Measurements from ENCODE around the gene NOM1. TPM values are rescaled to one million over a fixed set of nuclear protein-coding genes. Genes with fewer than 3 reads are reported as not detected.

The NOM1 gene
- total and polyA plus RNA-seq, 2 donors: 9.3 to 10.6 TPM

DNA sequence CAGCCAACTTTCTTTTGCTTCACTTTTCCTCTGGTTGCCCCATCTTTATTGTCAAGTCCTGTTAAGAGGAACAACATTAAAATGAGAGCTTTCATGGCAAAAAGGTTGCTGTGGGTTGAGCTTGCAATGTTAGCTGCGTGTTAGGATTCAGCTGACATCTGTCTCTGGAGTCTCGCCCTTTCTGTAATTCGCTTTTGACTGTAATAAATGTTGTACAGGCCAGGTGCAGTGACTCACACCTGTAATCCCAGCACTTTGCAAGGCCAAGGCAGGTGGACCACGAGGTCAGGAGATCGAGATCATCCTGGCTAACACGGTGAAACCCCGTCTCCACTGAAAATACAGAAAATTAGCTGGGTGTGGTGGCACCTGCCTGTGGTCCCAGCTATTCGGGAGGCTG, 36.9 kb downstream of the NOM1 start:
- Histone ChIP-seq H3K27ac (ENCODE audit: low read depth in 1 of 2, low read length in 1 of 2) (no peak overlapping the region), H3K4me3 (ENCODE audit: low read length in 2 of 2) (no peak overlapping the region), H3K4me1 (ENCODE audit: control insufficient read depth in 2 of 2, insufficient read depth in 2 of 2, low read length in 2 of 2) (no peaks in the 10 kb centered on the region), H3K36me3 (ENCODE audit: control insufficient read depth in 2 of 2, insufficient read depth in 2 of 2, low read length in 1 of 2) (no peaks in the 10 kb centered on the region), H3K27me3 (ENCODE audit: control insufficient read depth in 2 of 2, insufficient read depth in 1 of 2, low read length in 1 of 2) (peaks cover 0 to 19% of the 10 kb centered on the region in 2 donors), H3K9me3 (ENCODE audit: control insufficient read depth in 2 of 2, insufficient read depth in 1 of 2, low read length in 1 of 2) (no peaks in the 10 kb centered on the region)
- no peak for DNase-seq (ENCODE audit: low read depth in 6 of 9, low spot score in 9 of 9)
- WGBS: 94% methylated on average over 8 of the region's 8 CpGs

DNA sequence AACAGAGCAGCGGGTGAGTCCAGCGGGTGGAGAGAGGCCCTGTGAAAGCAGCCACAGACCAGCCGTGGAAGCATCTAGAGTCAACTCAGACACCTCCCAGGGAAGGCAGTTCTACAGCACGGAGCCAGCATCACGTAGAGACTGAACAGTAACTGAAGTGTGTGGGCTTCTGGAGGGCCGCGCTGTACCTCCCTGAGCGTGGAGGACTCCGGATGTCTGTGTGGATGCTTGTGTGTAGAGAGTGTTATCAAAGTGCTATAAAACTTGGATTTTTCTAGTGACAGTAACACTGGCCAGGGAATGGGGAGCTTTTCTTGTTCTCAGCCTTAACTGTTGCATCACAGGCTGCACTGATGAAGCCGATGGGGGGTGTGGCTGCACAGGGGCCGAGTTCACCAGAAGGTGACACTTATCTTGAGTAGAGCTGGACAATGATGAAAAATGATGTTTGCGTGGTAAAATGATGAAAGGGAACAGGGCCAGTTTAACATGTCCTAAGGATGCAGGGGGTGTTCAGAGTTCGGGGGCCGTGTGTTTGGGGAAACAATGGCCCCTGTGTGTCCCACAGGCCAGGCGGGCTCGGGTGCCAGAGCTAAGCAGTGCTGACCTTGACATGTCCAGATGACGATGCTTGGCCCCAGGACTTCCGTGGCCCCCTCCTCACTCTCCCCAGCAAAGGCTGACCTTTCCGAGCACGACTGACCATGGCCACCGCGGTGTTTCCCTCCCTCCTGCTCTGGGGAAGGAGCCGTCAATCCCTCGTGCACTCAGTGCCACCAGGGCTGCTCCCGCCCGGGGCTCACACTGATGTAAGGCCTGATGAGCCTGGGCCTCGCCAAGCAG, 39.1 kb downstream of the NOM1 start:
- H3K9me3 ChIP-seq (ENCODE audit: control insufficient read depth in 2 of 2, insufficient read depth in 1 of 2, low read length in 1 of 2): no peaks in the 10 kb centered on the region
- no peaks in the 10 kb centered on the region for H3K36me3 ChIP-seq (ENCODE audit: control insufficient read depth in 2 of 2, insufficient read depth in 2 of 2, low read length in 1 of 2)
- H3K27me3 ChIP-seq (ENCODE audit: control insufficient read depth in 2 of 2, insufficient read depth in 1 of 2, low read length in 1 of 2): peaks cover 3 to 37% of the 10 kb centered on the region in 2 donors
- no peak overlapping the region for H3K27ac ChIP-seq (ENCODE audit: low read depth in 1 of 2, low read length in 1 of 2)
- 90% methylated on average over 27 of the region's 27 CpGs for WGBS
- no peak for DNase-seq (ENCODE audit: low read depth in 6 of 9, low spot score in 9 of 9)
- no peaks in the 10 kb centered on the region for H3K4me1 ChIP-seq (ENCODE audit: control insufficient read depth in 2 of 2, insufficient read depth in 2 of 2, low read length in 2 of 2)
- H3K4me3 ChIP-seq (ENCODE audit: low read length in 2 of 2): no peak overlapping the region

DNA sequence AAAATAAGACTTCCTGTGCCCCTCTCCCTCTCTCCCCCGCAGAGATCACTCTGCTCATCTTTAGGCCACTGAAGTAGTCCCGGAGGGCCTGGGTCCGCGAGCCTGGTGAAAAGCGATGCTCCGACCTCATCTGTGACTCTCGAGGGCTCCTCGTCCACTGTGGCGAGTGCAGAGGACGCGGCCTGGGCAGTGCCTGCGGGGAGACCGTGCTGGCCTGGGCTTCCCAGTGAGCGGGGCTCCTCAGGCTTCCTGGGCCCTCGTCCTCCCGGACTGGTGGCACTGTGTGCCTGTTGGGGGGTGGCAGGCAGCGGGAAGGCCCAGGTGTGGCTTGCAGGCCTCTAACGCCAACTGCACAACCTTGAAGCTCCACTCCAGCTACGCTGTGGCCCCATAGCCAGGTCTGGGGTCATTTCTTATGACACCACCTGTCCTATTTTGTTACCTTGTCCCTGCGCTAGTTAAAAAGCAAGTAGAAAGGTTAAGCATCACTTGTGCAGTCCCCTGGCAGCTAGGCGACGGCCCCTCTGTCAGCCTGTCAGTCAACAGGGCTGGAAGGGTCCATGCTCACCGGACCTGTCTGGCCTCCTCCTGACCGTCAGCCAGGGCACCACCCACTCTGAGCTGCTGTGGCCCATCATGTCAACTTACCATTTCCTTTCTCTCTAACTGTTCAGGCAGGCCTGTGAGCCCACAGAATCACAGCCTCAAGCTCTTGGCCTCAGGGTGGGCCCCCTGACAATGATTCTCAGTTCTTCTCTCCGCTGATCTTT, 40.4 kb downstream of the NOM1 start:
- no peak for DNase-seq (ENCODE audit: low read depth in 6 of 9, low spot score in 9 of 9)
- Histone ChIP-seq H3K36me3 (ENCODE audit: control insufficient read depth in 2 of 2, insufficient read depth in 2 of 2, low read length in 1 of 2) (no peaks in the 10 kb centered on the region), H3K27me3 (ENCODE audit: control insufficient read depth in 2 of 2, insufficient read depth in 1 of 2, low read length in 1 of 2) (peaks cover 4 to 51% of the 10 kb centered on the region in 2 donors), H3K4me1 (ENCODE audit: control insufficient read depth in 2 of 2, insufficient read depth in 2 of 2, low read length in 2 of 2) (no peaks in the 10 kb centered on the region), H3K27ac (ENCODE audit: low read depth in 1 of 2, low read length in 1 of 2) (no peak overlapping the region), H3K9me3 (ENCODE audit: control insufficient read depth in 2 of 2, insufficient read depth in 1 of 2, low read length in 1 of 2) (no peaks in the 10 kb centered on the region), H3K4me3 (ENCODE audit: low read length in 2 of 2) (no peak overlapping the region)
- WGBS: 93% methylated on average over 25 of the region's 25 CpGs

DNA sequence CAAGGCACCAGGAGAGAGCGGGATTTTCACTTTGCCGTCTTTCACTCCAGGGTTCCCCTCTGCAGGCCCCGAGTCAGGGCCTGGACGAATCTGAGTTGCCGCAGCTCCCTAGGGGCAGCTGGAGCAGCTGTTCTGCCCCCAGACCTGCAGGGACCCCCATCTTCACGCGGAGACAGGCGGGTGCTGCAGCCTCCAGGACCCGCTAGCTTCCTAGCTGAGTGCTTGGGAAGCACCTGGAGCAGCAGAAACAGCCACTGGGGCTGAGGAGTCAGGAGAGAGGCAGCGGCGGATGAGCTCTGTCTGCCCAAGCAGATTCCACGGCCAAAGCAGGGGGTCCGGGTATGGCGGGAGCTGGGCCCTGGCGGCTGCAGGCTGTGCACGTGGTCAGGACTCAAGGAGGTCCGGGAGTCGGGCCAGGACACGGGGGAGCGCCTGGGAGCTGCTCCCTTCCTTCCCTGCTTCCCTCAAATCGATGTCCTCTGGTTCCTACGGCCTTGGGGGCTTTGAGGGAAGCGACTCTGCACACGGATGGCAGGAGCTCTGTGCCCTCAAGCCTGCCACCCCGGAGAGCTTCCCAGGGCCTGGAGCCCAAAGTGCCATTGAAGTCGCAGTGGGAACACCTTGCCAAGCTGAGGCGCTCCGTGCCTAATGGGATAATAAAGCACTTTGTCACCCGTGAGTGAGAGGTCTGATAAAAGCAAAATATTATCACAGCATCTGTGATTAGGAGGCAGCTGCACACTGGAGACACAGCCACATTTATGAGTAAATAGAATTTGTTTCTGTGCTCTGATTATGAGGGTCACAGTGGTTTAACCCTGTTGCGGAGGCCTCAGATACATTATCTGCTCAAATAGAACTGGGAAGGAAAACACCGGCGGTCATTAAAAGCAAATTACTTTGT, 43.8 kb downstream of the NOM1 start:
- Histone ChIP-seq H3K36me3 (ENCODE audit: control insufficient read depth in 2 of 2, insufficient read depth in 2 of 2, low read length in 1 of 2) (no peaks in the 10 kb centered on the region), H3K4me1 (ENCODE audit: control insufficient read depth in 2 of 2, insufficient read depth in 2 of 2, low read length in 2 of 2) (no peaks in the 10 kb centered on the region), H3K27ac (ENCODE audit: low read depth in 1 of 2, low read length in 1 of 2) (no peak overlapping the region), H3K4me3 (ENCODE audit: low read length in 2 of 2) (no peak overlapping the region), H3K9me3 (ENCODE audit: control insufficient read depth in 2 of 2, insufficient read depth in 1 of 2, low read length in 1 of 2) (no peaks in the 10 kb centered on the region), H3K27me3 (ENCODE audit: control insufficient read depth in 2 of 2, insufficient read depth in 1 of 2, low read length in 1 of 2) (peaks cover 20 to 82% of the 10 kb centered on the region in 2 donors)
- 69% methylated on average over 32 of the region's 32 CpGs for WGBS
- DNase-seq (ENCODE audit: low read depth in 6 of 9, low spot score in 9 of 9): no peak

DNA sequence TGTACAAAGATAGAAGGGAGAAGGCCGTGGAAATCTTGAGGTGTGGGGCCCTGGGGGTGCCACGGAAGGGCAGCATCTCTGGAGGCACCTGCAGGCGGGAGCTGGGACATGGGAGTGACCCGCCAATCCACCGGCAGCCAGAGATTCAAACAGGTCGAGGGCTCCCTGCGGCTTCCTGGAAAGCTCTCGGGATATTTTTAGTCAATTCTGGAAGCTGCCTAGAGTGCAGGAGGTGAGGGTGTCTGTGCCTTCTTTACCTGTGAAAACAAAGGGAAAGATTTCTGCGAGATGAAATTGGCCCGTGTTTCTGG, 44.4 kb downstream of the NOM1 start:
- 81% methylated on average over 10 of the region's 10 CpGs for WGBS
- no peak for DNase-seq (ENCODE audit: low read depth in 6 of 9, low spot score in 9 of 9)
- H3K27me3 ChIP-seq (ENCODE audit: control insufficient read depth in 2 of 2, insufficient read depth in 1 of 2, low read length in 1 of 2): peaks cover 26 to 84% of the 10 kb centered on the region in 2 donors
- no peaks in the 10 kb centered on the region for H3K36me3 ChIP-seq (ENCODE audit: control insufficient read depth in 2 of 2, insufficient read depth in 2 of 2, low read length in 1 of 2)
- H3K4me1 ChIP-seq (ENCODE audit: control insufficient read depth in 2 of 2, insufficient read depth in 2 of 2, low read length in 2 of 2): no peaks in the 10 kb centered on the region
- H3K4me3 ChIP-seq (ENCODE audit: low read length in 2 of 2): no peak overlapping the region
- no peaks in the 10 kb centered on the region for H3K9me3 ChIP-seq (ENCODE audit: control insufficient read depth in 2 of 2, insufficient read depth in 1 of 2, low read length in 1 of 2)
- no peak overlapping the region for H3K27ac ChIP-seq (ENCODE audit: low read depth in 1 of 2, low read length in 1 of 2)

DNA sequence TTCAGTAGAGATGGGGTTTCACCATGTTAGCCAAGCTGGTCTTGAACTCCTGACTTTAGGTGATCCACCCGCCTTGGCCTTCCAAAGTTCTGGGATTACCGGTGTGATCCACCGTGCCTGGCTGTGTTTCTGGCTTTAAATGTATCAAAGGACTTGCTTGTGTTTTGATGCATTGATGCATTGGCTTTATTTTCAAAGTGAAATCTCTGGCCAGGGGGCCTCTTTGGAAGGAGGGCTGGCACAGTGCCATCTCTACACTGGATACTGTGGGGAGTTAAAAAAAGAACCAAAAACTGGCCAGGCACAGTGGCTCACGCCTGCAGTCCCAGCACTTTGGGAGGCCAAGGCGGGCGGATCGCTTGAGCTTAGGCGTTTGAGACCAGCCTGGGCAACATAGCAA, 44.9 kb downstream of the NOM1 start:
- 90% methylated on average over 8 of the region's 8 CpGs for WGBS
- H3K27ac ChIP-seq (ENCODE audit: low read depth in 1 of 2, low read length in 1 of 2): no peak overlapping the region
- no peak for DNase-seq (ENCODE audit: low read depth in 6 of 9, low spot score in 9 of 9)
- H3K27me3 ChIP-seq (ENCODE audit: control insufficient read depth in 2 of 2, insufficient read depth in 1 of 2, low read length in 1 of 2): peaks cover 27 to 88% of the 10 kb centered on the region in 2 donors
- H3K9me3 ChIP-seq (ENCODE audit: control insufficient read depth in 2 of 2, insufficient read depth in 1 of 2, low read length in 1 of 2): no peaks in the 10 kb centered on the region
- H3K4me3 ChIP-seq (ENCODE audit: low read length in 2 of 2): no peak overlapping the region
- H3K36me3 ChIP-seq (ENCODE audit: control insufficient read depth in 2 of 2, insufficient read depth in 2 of 2, low read length in 1 of 2): no peaks in the 10 kb centered on the region
- H3K4me1 ChIP-seq (ENCODE audit: control insufficient read depth in 2 of 2, insufficient read depth in 2 of 2, low read length in 2 of 2): no peaks in the 10 kb centered on the region

DNA sequence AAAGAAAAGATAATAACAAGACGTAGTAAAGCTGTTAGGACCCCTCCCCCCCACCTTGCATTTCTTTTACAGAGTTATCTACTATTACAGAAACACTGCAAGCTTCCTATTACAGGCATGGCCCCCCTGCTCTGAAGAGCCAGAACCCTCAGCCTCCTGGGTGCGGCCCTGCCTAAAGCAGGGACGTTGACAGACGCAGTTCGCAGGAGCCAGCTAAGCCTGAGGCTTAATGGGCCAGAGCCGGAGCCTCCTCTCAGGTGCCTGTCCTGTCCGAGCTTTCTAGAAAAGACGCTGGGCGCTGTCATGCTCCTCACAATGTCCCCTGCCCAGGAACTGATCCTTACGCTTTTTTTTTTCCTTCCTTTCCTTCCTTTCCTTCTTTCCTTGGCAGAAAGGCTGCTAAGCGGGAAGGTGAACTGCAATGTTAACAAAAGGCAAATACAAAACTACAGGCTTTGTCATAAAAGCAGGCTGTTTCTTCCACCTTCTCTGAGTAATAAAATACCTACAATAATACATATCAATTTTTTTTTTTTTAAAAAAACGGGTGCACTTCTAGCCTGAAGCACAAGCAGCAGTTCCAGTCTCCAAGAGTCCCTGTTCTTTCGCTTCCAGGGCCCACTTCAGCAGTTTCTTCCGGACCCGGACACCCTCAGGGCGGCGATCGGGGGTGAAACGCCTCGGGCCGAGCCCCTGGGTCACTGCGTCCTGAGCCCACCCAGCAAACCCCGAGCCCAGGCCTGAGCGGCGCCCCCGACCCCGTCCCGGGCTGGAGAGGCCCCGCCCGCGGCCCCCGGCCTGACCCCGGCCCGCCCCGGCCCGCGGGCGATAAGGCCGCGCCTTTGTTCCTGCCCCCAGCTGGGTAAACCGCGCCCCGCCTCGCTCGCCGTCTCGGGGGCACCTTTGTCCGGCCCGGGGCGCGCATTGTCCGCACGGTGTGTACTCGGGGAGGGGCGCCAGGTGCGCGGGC, 49.8 kb downstream of the NOM1 start:
- Histone ChIP-seq H3K27me3 (ENCODE audit: control insufficient read depth in 2 of 2, insufficient read depth in 1 of 2, low read length in 1 of 2) (peaks cover 70 to 97% of the 10 kb centered on the region in 2 donors), H3K27ac (ENCODE audit: low read depth in 1 of 2, low read length in 1 of 2) (no peak overlapping the region), H3K9me3 (ENCODE audit: control insufficient read depth in 2 of 2, insufficient read depth in 1 of 2, low read length in 1 of 2) (peaks cover 0 to 3% of the 10 kb centered on the region in 2 donors), H3K4me1 (ENCODE audit: control insufficient read depth in 2 of 2, insufficient read depth in 2 of 2, low read length in 2 of 2) (no peaks in the 10 kb centered on the region), H3K4me3 (ENCODE audit: low read length in 2 of 2) (peak overlapping the region in 1 of 2 donors; percentile 48), H3K36me3 (ENCODE audit: control insufficient read depth in 2 of 2, insufficient read depth in 2 of 2, low read length in 1 of 2) (no peaks in the 10 kb centered on the region)
- DNase-seq (ENCODE audit: low read depth in 6 of 9, low spot score in 9 of 9): no peak
- 7% methylated on average over 57 of the region's 57 CpGs for WGBS

All from thymus (tissue), 11 donors.